Ovary (tissue), 9 donors: ENCODE results near the gene CDKAL1. TPM values are rescaled to one million over a fixed set of nuclear protein-coding genes. Genes with fewer than 3 reads are reported as not detected.

ENCODE experiments used
- DNase-seq, 5 donors: peaks; one replicate each; pipeline ENCODE4 v3.0.0-alpha.2; 2019 to 2020
- H3K27ac ChIP-seq, 2 donors: fragments of 200-600 bp; one replicate each; pipeline versions ENCODE4 v1.5.1 to v1.8.0; 2019 to 2022
- H3K27me3 ChIP-seq: fragments of 200-600 bp; one replicate; pipeline ENCODE4 v1.8.0; 2022
- H3K36me3 ChIP-seq: fragments of 200-600 bp; sonication (generic); one replicate; pipeline ENCODE4 v1.5.1; 2019
- H3K4me1 ChIP-seq: one replicate; pipeline ENCODE4 v1.8.1; 2013; ENCODE audit warnings: mild to moderate bottlenecking, moderate library complexity; ENCODE audit not compliant: insufficient read depth
- H3K4me3 ChIP-seq: fragments of 200-600 bp; sonication (generic); one replicate; pipeline ENCODE4 v1.5.1; 2017
- H3K9me3 ChIP-seq, 2 donors: fragments of 200-600 bp in 1 of 2; sonication (generic) in 1 of 2; one replicate each; pipeline versions ENCODE4 v1.5.1 to v1.8.1; 2013 to 2019; ENCODE audit warnings: mild to moderate bottlenecking in 1 of 2, moderate library complexity in 1 of 2
- CTCF ChIP-seq, 3 donors: fragments of 450-650 bp in 2 of 3; fragments of 200-600 bp in 1 of 3; IDR thresholded peaks; one replicate each; pipeline versions ENCODE4 v1.5.1 to v1.8.0; 2016 to 2022; ENCODE audit warnings: antibody characterized with exemption in 3 of 3, mild to moderate bottlenecking in 1 of 3
- EP300 ChIP-seq: sonication (generic); formaldehyde crosslinking; IDR thresholded peaks from one replicate; pipeline ENCODE4 v1.6.1; 2017; ENCODE audit warnings: antibody characterized with exemption
- POLR2A ChIP-seq: fragments of 450-650 bp; IDR thresholded peaks from one replicate; pipeline ENCODE4 v1.6.1; 2017; ENCODE audit warnings: antibody characterized with exemption, mild to moderate bottlenecking, moderate library complexity
- WGBS, 3 donors: extraction: QIAGEN DNeasy Blood & Tissue Kit in 1 of 3; methylation state at CpG; one replicate each; pipeline versions ENCODE4 v1.1.5 to v1.1.7; 2013 to 2017; 5-methylcytosine and 5-hydroxymethylcytosine counted together
- intact Hi-C, 4 donors: fragments of 100-400 bp; cut with DNase I; formaldehyde crosslinking; loops; one replicate each; pipeline versions ENCODE4 v1.11.0 to v1.15.1; 2022 to 2023
- polyA plus RNA-seq, 2 donors: library from polyadenylated mRNA; stranded (reverse); fragments of 200-250 nt in 1 of 2; fragments of 350-450 nt in 1 of 2; fragmentation: Illumina TruSeq in 1 of 2; extraction: RNeasy Lipid Tissue Mini Kit (QIAGEN cat#74804) in 1 of 2; gene quantifications; one replicate each; pipeline ENCODE4 v1.2.3, GENCODE V29; 2013 to 2014
- total RNA-seq, 7 donors: library from RNA; depleted of rRNA in 2 of 7; stranded (reverse); fragments of >200 nt in 2 of 7; fragmentation: NEBNext Ultra II Directional in 3 of 7; extraction: Animal tissue kit (Norgen Biotek cat#: 25700) in 3 of 7; gene quantifications; one replicate each; pipeline versions ENCODE4 v1.1.0 to v1.2.4, GENCODE V29; 2016 to 2023
- donor health status: DM: no; HTN: no; CAD: no; lungs with moderate emphysema.
- donor health status: DM: no; HTN: no; CAD: no.
- donor health status: Bipolar disorder and iron deficiency.
- donor health status: DM: yes; HTN: yes; CAD: no.
- donor health status: DM: no; HTN: no; CAD: no.
- donor health status: DM: yes; HTN: yes; CAD: no.

CDKAL1 gene
- total and polyA plus RNA-seq, 9 donors = 6.8 to 21.3 (median 18.9) TPM

GRCh38 chr6:21083708-21084107 lies 549.5 kb downstream of the CDKAL1 start:
- Histone ChIP-seq H3K27me3 (no peaks in the 10 kb centered on the region), H3K27ac (no peak overlapping the region), H3K4me1 (peaks cover 6% of the 10 kb centered on the region), H3K9me3 (no peaks in the 10 kb centered on the region), H3K36me3 (no peaks in the 10 kb centered on the region), H3K4me3 (no peak overlapping the region)
- WGBS, 3 donors = 82 to 99% (median 83%) methylated on average over 4 of the region's 4 CpGs
- no peak for DNase-seq
- intact Hi-C loops = no loop called here
- TF ChIP-seq EP300 (no peak), CTCF (IDR thresholded peaks at IDR 0.05) (no peak), POLR2A (no peak)

GRCh38 chr6:21084656-21085055 lies 550.4 kb downstream of the CDKAL1 start:
- intact Hi-C loops = no loop called here
- no peaks in the 10 kb centered on the region for H3K9me3 ChIP-seq
- no peaks in the 10 kb centered on the region for H3K27me3 ChIP-seq
- no peaks in the 10 kb centered on the region for H3K36me3 ChIP-seq
- H3K27ac ChIP-seq = no peak overlapping the region
- TF ChIP-seq CTCF (IDR thresholded peaks at IDR 0.05) (no peak), POLR2A (no peak), EP300 (no peak)
- 40 to 59% (median 46%) methylated on average over 2 of the region's 2 CpGs for whole genome bisulfite sequencing, 3 donors
- peaks cover 2% of the 10 kb centered on the region for H3K4me1 ChIP-seq
- no peak for DNase-seq
- no peak overlapping the region for H3K4me3 ChIP-seq

DNA sequence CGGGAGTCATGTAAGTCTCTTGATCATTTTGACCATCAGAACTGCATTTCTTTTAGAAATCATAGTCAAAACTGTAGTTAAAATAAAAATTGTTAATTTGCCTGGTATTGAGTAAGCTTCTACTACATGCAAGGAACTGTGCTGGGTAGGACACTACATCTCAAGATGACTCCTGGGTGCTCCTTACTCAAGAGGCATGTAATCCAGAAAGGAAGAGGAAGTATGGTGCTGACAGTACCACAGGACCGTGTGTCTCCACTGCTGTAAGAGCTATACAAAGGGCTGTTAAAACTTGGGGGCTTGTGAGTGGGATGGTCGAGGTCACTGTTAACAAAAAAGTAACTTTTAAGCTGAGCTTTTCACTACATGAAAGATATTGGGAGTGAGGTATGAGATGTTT lies 551.0 kb downstream of the CDKAL1 start:
- Histone ChIP-seq H3K9me3 (no peaks in the 10 kb centered on the region), H3K27me3 (no peaks in the 10 kb centered on the region), H3K4me3 (no peak overlapping the region), H3K4me1 (peaks cover under 1% of the 10 kb centered on the region), H3K36me3 (no peaks in the 10 kb centered on the region), H3K27ac (no peak overlapping the region)
- no peak for DNase-seq
- 96 to 97% (median 97%) methylated on average over 3 of the region's 3 CpGs for WGBS, 3 donors
- intact Hi-C loops = no loop called here
- TF ChIP-seq POLR2A (no peak), EP300 (no peak), CTCF (IDR thresholded peaks at IDR 0.05) (no peak)

DNA sequence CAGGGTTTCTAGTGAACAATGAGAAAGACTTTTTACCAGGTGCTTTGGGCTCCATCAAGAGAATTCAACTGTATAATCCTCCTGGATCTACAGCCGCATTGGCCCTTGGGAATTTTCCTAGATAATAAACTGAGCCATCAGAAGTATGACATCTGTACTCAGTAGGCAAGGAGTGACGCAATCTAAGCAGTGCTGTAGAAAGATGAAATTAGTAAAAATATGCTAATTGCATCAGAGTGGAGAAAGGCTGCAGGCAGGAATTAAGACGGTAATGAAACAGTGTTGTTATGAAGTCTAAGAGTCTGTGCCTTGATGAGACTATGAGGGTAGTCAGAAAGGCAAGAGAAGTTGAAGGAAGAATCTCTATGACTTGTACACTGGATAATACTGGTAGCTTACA lies 551.4 kb downstream of the CDKAL1 start:
- no peak overlapping the region for H3K27ac ChIP-seq
- H3K4me1 ChIP-seq = no peaks in the 10 kb centered on the region
- intact Hi-C loops = no loop called here
- no peaks in the 10 kb centered on the region for H3K9me3 ChIP-seq
- no peaks in the 10 kb centered on the region for H3K27me3 ChIP-seq
- no peaks in the 10 kb centered on the region for H3K36me3 ChIP-seq
- no peak for TF ChIP-seq POLR2A
- TF ChIP-seq CTCF (IDR thresholded peaks at IDR 0.05) = no peak
- no peak for TF ChIP-seq EP300
- DNase-seq = no peak
- H3K4me3 ChIP-seq = no peak overlapping the region
- WGBS, 3 donors = 96 to 99% (median 96%) methylated on average over 3 of the region's 3 CpGs

- WGBS, 3 donors = 93 to 98% (median 97%) methylated on average over 4 of the region's 4 CpGs
- no peak for DNase-seq
- intact Hi-C loops = no loop called here
These were observed 552.9 kb downstream of the CDKAL1 start for GRCh38 chr6:21087188-21087587.

More at GRCh38 chr6:21087188-21087587, 552.9 kb downstream of the CDKAL1 start:
- Histone ChIP-seq H3K27me3 (no peaks in the 10 kb centered on the region), H3K4me3 (no peak overlapping the region), H3K36me3 (no peaks in the 10 kb centered on the region), H3K9me3 (no peaks in the 10 kb centered on the region), H3K27ac (no peak overlapping the region), H3K4me1 (no peaks in the 10 kb centered on the region)
- TF ChIP-seq EP300 (no peak), POLR2A (no peak), CTCF (IDR thresholded peaks at IDR 0.05) (no peak)
